Islet precursor cell (in vitro differentiated cells): Measurements from ENCODE around the gene EBF3.

Source experiments
- DNase-seq: peaks from one replicate; pipeline ENCODE4 v3.0.0-alpha.2; 2018

EBF3 gene

GRCh38 chr10:129832573-129833467 is 131.3 kb downstream of the EBF3 start:
- no peak for DNase-seq

GRCh38 chr10:129831150-129831549 is 132.9 kb downstream of the EBF3 start:
- no peak for DNase-seq

GRCh38 chr10:129825826-129826225 is 138.2 kb downstream of the EBF3 start:
- no peak for DNase-seq

GRCh38 chr10:129825221-129825620 is 138.9 kb downstream of the EBF3 start:
- DNase-seq: no peak

- DNase-seq: no peak
Measured at GRCh38 chr10:129820451-129820850, 143.6 kb downstream of the EBF3 start.

GRCh38 chr10:129816656-129817045 is 147.4 kb downstream of the EBF3 start:
- DNase-seq: no peak

GRCh38 chr10:129815898-129816655 is 148.0 kb downstream of the EBF3 start:
- no peak for DNase-seq

GRCh38 chr10:129814681-129815646 is 149.1 kb downstream of the EBF3 start:
- no peak for DNase-seq

- no peak for DNase-seq
Measured at GRCh38 chr10:129812398-129812797, 151.7 kb downstream of the EBF3 start.

GRCh38 chr10:129811208-129811607 is 152.9 kb downstream of the EBF3 start:
- DNase-seq: no peak

GRCh38 chr10:129809841-129810240 is 154.2 kb downstream of the EBF3 start:
- no peak for DNase-seq

GRCh38 chr10:129809431-129809830 is 154.6 kb downstream of the EBF3 start:
- no peak for DNase-seq

GRCh38 chr10:129808092-129808983 is 155.7 kb downstream of the EBF3 start:
- DNase-seq: no peak

GRCh38 chr10:129807211-129807610 is 156.9 kb downstream of the EBF3 start:
- DNase-seq: no peak

GRCh38 chr10:129800796-129801340 is 163.2 kb downstream of the EBF3 start:
- peak; percentile 40 for DNase-seq

- DNase-seq: peak; percentile 27
Measured at GRCh38 chr10:129799942-129800341, 164.1 kb downstream of the EBF3 start.

- DNase-seq: peak; percentile 45
Measured at GRCh38 chr10:129796710-129797420, 167.2 kb downstream of the EBF3 start.

- no peak for DNase-seq
Measured at GRCh38 chr10:129793996-129794395, 170.1 kb downstream of the EBF3 start.

- no peak for DNase-seq
Measured at GRCh38 chr10:129793479-129793878, 170.6 kb downstream of the EBF3 start.

GRCh38 chr10:129792864-129793263 is 171.2 kb downstream of the EBF3 start:
- DNase-seq: no peak

- no peak for DNase-seq
Measured at GRCh38 chr10:129792141-129792540, 171.9 kb downstream of the EBF3 start.
